Transverse colon (tissue), 4 donors: ENCODE results near the gene OR2B6.

Experiments used
- EP300 ChIP-seq: sonication (generic); formaldehyde crosslinking; IDR thresholded peaks from one replicate; pipeline ENCODE4 v1.6.1; 2017; ENCODE audit warnings: antibody characterized with exemption, low read depth
- POLR2A ChIP-seq: fragments of 450-650 bp; IDR thresholded peaks from one replicate; pipeline ENCODE4 v1.6.1; 2016; ENCODE audit warnings: antibody characterized with exemption, mild to moderate bottlenecking, moderate library complexity
- POLR2AphosphoS5 ChIP-seq, 3 donors: sonication (generic); formaldehyde crosslinking; IDR thresholded peaks; one replicate each; pipeline ENCODE4 v1.6.1; 2016; ENCODE audit warnings: antibody characterized with exemption in 3 of 3
- TF ChIP-seq, protein P1 (sequence below), 5 experiments: fragments of 200-600 bp in 3 of 5; fragments of 450-650 bp in 2 of 5; sonication (generic) in 3 of 5; IDR thresholded peaks; 1 replicate in 2 of 5; 2 replicates in 3 of 5; pipeline ENCODE4 v1.5.1; 2016 to 2017; ENCODE audit warnings: antibody characterized with exemption in 5 of 5, inconsistent platforms in 3 of 5, mild to moderate bottlenecking in 2 of 5, moderate library complexity in 1 of 5

DNA sequence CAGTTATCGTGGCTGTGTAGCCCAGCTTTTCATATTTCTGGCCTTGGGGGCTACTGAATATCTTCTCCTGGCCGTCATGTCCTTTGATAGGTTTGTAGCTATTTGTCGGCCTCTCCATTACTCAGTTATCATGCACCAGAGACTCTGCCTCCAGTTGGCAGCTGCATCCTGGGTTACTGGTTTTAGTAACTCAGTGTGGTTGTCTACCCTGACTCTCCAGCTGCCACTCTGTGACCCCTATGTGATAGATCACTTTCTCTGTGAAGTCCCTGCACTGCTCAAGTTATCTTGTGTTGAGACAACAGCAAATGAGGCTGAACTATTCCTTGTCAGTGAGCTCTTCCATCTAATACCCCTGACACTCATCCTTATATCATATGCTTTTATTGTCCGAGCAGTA is 475 bp downstream of the OR2B6 start:
- TF ChIP-seq, protein P1, sequence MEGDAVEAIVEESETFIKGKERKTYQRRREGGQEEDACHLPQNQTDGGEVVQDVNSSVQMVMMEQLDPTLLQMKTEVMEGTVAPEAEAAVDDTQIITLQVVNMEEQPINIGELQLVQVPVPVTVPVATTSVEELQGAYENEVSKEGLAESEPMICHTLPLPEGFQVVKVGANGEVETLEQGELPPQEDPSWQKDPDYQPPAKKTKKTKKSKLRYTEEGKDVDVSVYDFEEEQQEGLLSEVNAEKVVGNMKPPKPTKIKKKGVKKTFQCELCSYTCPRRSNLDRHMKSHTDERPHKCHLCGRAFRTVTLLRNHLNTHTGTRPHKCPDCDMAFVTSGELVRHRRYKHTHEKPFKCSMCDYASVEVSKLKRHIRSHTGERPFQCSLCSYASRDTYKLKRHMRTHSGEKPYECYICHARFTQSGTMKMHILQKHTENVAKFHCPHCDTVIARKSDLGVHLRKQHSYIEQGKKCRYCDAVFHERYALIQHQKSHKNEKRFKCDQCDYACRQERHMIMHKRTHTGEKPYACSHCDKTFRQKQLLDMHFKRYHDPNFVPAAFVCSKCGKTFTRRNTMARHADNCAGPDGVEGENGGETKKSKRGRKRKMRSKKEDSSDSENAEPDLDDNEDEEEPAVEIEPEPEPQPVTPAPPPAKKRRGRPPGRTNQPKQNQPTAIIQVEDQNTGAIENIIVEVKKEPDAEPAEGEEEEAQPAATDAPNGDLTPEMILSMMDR (IDR thresholded peaks at IDR 0.05), result no peak
- TF ChIP-seq POLR2A, result no peak
- TF ChIP-seq EP300, result no peak
- TF ChIP-seq POLR2AphosphoS5 (IDR thresholded peaks at IDR 0.05), result no peak
